Gastrocnemius medialis (tissue), 4 donors: ENCODE measurements around the gene P2RX4. TPM values are rescaled to one million over a fixed set of nuclear protein-coding genes. Genes with fewer than 3 reads are reported as not detected.

ENCODE experiments used
- ATAC-seq, 2 donors: fragments of 150-250 bp; one replicate each; pipeline ENCODE4 v1.9.1; 2016
- DNase-seq, 2 donors: peaks; one replicate each; pipeline ENCODE4 v3.0.0-alpha.2; 2019
- H3K27ac ChIP-seq, 4 donors: fragments of 200-600 bp; sonication (generic); 1 replicate in 1 of 4; 2 replicates in 3 of 4; pipeline ENCODE4 v1.5.1; 2016 to 2018; ENCODE audit warnings: mild to moderate bottlenecking in 2 of 4, moderate library complexity in 1 of 4
- H3K27me3 ChIP-seq, 3 donors: fragments of 200-600 bp; sonication (generic) in 2 of 3; 1 replicate in 1 of 3; 2 replicates in 2 of 3; pipeline versions ENCODE4 v1.5.1 to v1.6.0; 2016 to 2019; ENCODE audit warnings: mild to moderate bottlenecking in 1 of 3, moderate library complexity in 1 of 3
- H3K36me3 ChIP-seq, 2 donors: fragments of 200-600 bp; sonication (generic) in 1 of 2; one replicate each; pipeline ENCODE4 v1.5.1; 2017 to 2018
- H3K4me1 ChIP-seq, 2 donors: fragments of 200-600 bp; sonication (generic) in 1 of 2; one replicate each; pipeline ENCODE4 v1.5.1; 2016 to 2017; ENCODE audit warnings: mild to moderate bottlenecking in 2 of 2
- H3K4me3 ChIP-seq, 4 donors: fragments of 200-600 bp; sonication (generic) in 3 of 4; 1 replicate in 1 of 4; 2 replicates in 3 of 4; pipeline ENCODE4 v1.5.1; 2016 to 2019; ENCODE audit warnings: mild to moderate bottlenecking in 2 of 4
- H3K9me3 ChIP-seq, 3 donors: fragments of 200-600 bp; sonication (generic) in 2 of 3; 1 replicate in 1 of 3; 2 replicates in 2 of 3; pipeline ENCODE4 v1.5.1; 2016 to 2019
- POLR2A ChIP-seq, 2 donors: fragments of 450-650 bp; IDR thresholded peaks; one replicate each; pipeline ENCODE4 v1.6.1; 2017; ENCODE audit warnings: antibody characterized with exemption in 2 of 2, mild to moderate bottlenecking in 2 of 2, moderate library complexity in 2 of 2
- in situ Hi-C, 4 donors: fragments of 200-750 bp; cut with MboI; loops; one replicate each; pipeline versions ENCODE4 v1.15.0 to v1.8.0; 2017; ENCODE audit warnings: low sequenced_read_pairs in 4 of 4
- intact Hi-C: fragments of 100-400 bp; cut with DNase I; formaldehyde crosslinking; loops from one replicate; pipeline ENCODE4 v1.15.1; 2023; ENCODE audit warnings: low total_unique reads
- total RNA-seq, 4 donors: library from RNA; depleted of rRNA; stranded (reverse); fragments of >200 nt; gene quantifications; one replicate each; pipeline versions ENCODE4 v1.1.0 to v1.2.3, GENCODE V29; 2016
- TF ChIP-seq, protein P1 (sequence below), 5 experiments: fragments of 450-650 bp in 3 of 5; fragments of 200-600 bp in 2 of 5; sonication (generic) in 2 of 5; IDR thresholded peaks in 4 of 5; conservative IDR thresholded peaks in 1 of 5; 1 replicate in 4 of 5; 2 replicates in 1 of 5; pipeline ENCODE4 v1.5.1; 2016 to 2019; ENCODE audit warnings: antibody characterized with exemption in 5 of 5, mild to moderate bottlenecking in 3 of 5, moderate library complexity in 3 of 5

Gene P2RX4
- total RNA-seq, 4 donors from 2014 or later, result 3.9 to 7.9 (median 6.1) TPM

DNA sequence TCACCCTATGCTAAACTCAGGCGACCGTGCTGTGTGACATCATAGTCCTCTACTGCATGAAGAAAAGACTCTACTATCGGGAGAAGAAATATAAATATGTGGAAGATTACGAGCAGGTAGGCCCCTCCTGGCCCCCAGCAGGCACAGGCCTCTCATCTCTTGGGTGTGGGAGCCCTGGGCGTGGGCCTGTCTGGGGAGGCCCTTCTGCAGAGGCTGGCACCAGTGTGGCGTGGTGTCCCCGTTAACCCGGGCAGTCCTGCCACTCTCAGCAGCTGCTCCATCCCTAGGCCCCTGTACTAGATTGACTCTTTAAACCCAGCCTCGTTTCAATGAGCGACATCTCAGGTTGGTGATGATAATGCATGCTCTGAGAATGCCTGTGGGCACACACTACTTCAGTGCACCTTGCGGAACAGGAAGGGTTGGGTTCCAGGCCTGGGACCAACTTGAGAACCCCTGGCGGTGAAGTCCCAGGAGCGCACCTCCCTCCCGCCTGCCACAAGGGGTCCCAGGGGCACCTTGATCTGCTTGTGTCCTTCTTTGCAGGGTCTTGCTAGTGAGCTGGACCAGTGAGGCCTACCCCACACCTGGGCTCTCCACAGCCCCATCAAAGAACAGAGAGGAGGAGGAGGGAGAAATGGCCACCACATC lies 23.2 kb downstream of the P2RX4 start:
- Histone ChIP-seq H3K27ac (no peak overlapping the region), H3K27me3 (no peaks in the 10 kb centered on the region), H3K4me3 (no peak overlapping the region), H3K9me3 (no peaks in the 10 kb centered on the region), H3K4me1 (no peaks in the 10 kb centered on the region), H3K36me3 (peaks cover 0 to 5% of the 10 kb centered on the region in 2 donors)
- TF ChIP-seq, protein P1, sequence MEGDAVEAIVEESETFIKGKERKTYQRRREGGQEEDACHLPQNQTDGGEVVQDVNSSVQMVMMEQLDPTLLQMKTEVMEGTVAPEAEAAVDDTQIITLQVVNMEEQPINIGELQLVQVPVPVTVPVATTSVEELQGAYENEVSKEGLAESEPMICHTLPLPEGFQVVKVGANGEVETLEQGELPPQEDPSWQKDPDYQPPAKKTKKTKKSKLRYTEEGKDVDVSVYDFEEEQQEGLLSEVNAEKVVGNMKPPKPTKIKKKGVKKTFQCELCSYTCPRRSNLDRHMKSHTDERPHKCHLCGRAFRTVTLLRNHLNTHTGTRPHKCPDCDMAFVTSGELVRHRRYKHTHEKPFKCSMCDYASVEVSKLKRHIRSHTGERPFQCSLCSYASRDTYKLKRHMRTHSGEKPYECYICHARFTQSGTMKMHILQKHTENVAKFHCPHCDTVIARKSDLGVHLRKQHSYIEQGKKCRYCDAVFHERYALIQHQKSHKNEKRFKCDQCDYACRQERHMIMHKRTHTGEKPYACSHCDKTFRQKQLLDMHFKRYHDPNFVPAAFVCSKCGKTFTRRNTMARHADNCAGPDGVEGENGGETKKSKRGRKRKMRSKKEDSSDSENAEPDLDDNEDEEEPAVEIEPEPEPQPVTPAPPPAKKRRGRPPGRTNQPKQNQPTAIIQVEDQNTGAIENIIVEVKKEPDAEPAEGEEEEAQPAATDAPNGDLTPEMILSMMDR (IDR thresholded peaks at IDR 0.05 in 4 of 5, conservative IDR thresholded peaks at IDR 0.05 in 1 of 5), result no peak
- no peak for TF ChIP-seq POLR2A (IDR thresholded peaks at IDR 0.05)
- DNase-seq (no peak), ATAC-seq (no peak)
- intact Hi-C loops (no loop called here), in situ Hi-C loops (no loop called here)

DNA sequence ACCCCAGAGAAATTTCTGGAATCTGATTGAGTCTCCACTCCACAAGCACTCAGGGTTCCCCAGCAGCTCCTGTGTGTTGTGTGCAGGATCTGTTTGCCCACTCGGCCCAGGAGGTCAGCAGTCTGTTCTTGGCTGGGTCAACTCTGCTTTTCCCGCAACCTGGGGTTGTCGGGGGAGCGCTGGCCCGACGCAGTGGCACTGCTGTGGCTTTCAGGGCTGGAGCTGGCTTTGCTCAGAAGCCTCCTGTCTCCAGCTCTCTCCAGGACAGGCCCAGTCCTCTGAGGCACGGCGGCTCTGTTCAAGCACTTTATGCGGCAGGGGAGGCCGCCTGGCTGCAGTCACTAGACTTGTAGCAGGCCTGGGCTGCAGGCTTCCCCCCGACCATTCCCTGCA lies 23.7 kb downstream of the P2RX4 start:
- Histone ChIP-seq H3K36me3 (peaks cover 0 to 5% of the 10 kb centered on the region in 2 donors), H3K27me3 (no peaks in the 10 kb centered on the region), H3K9me3 (no peaks in the 10 kb centered on the region), H3K27ac (no peak overlapping the region), H3K4me3 (no peak overlapping the region), H3K4me1 (no peaks in the 10 kb centered on the region)
- in situ Hi-C loops, result no loop called here
- intact Hi-C loops, result no loop called here
- ATAC-seq, result no peak
- DNase-seq, result no peak
- TF ChIP-seq, protein P1 (IDR thresholded peaks at IDR 0.05 in 4 of 5, conservative IDR thresholded peaks at IDR 0.05 in 1 of 5), result no peak
- TF ChIP-seq POLR2A (IDR thresholded peaks at IDR 0.05), result no peak

DNA sequence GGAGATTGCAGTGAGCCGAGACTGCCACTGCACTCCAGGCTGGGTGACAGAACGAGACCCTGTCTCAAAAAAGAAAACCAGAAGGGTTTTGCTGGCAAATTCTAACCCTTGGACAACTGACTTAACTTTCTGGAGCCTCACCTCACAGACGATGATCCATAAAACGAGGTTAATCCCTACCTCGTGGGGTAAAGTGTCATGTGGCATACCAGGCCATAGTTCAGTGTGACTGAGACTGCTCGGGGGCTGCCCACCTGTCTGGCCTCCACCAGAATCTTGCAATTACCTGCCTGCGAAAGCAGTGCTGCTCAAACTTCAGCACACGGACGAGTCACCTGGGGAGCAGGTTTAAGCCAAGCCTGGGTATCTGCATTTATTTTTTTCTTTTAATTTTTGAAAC lies 26.8 kb downstream of the P2RX4 start:
- no peak for DNase-seq
- peaks cover 0 to 5% of the 10 kb centered on the region in 2 donors for H3K36me3 ChIP-seq
- H3K27ac ChIP-seq, result no peak overlapping the region
- intact Hi-C loops (no loop called here), in situ Hi-C loops (no loop called here)
- H3K4me3 ChIP-seq, result no peak overlapping the region
- ATAC-seq, result no peak
- no peaks in the 10 kb centered on the region for H3K9me3 ChIP-seq
- no peak for TF ChIP-seq POLR2A (IDR thresholded peaks at IDR 0.05)
- TF ChIP-seq, protein P1 (IDR thresholded peaks at IDR 0.05 in 4 of 5, conservative IDR thresholded peaks at IDR 0.05 in 1 of 5), result no peak
- H3K4me1 ChIP-seq, result no peaks in the 10 kb centered on the region
- H3K27me3 ChIP-seq, result no peaks in the 10 kb centered on the region

DNA sequence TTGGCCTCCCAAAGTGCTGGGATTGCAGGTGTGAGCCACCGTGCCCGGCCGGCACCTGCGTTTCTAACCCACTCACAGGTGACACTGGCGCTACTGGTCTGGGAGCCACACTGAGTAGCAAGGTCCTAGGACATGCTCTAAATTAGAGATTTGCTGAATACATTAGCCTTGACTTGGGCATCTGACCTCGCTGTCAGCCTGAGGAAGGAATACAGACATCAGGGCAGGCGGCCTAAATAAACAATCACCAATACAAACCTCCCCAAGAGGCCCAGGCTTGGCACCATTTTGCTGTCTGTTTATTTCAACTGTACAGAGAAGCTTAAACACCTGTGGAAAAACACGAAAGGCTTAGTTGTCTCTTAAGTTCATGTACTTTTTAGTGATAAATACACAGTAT lies 27.5 kb downstream of the P2RX4 start:
- Histone ChIP-seq H3K9me3 (no peaks in the 10 kb centered on the region), H3K27me3 (no peaks in the 10 kb centered on the region), H3K4me3 (no peak overlapping the region), H3K36me3 (peaks cover 0 to 5% of the 10 kb centered on the region in 2 donors), H3K27ac (no peak overlapping the region), H3K4me1 (no peaks in the 10 kb centered on the region)
- no peak for DNase-seq
- ATAC-seq, result no peak
- intact Hi-C loops, result no loop called here
- in situ Hi-C loops, result no loop called here
- TF ChIP-seq, protein P1 (IDR thresholded peaks at IDR 0.05 in 4 of 5, conservative IDR thresholded peaks at IDR 0.05 in 1 of 5), result no peak
- no peak for TF ChIP-seq POLR2A (IDR thresholded peaks at IDR 0.05)

DNA sequence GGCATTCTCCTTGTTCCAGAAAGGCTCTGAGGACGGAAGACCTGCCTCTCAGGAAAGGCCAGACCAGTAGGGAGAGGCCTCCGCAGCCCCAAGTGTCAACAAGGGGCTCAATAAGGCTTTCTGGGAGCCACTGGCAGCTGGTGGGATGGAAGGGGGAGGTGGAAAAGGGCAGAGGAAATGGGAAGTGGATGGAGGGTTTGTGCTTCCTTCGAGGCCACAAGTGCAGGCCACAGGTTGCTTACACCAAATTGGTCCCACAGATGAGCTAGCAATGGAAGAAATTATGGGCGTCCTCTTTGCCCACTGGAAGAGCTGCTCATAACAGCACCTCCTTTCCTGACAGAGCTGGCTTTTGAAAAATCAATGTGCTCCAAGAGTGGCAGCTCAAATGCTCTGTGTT lies 28.2 kb downstream of the P2RX4 start:
- TF ChIP-seq, protein P1 (IDR thresholded peaks at IDR 0.05 in 4 of 5, conservative IDR thresholded peaks at IDR 0.05 in 1 of 5), result no peak
- Histone ChIP-seq H3K27ac (no peak overlapping the region), H3K9me3 (no peaks in the 10 kb centered on the region), H3K4me1 (no peaks in the 10 kb centered on the region), H3K36me3 (peaks cover 0 to 5% of the 10 kb centered on the region in 2 donors), H3K4me3 (no peak overlapping the region), H3K27me3 (no peaks in the 10 kb centered on the region)
- ATAC-seq (no peak), DNase-seq (no peak)
- in situ Hi-C loops, result no loop called here
- intact Hi-C loops, result no loop called here
